DND-41 (cell line): ENCODE results near the gene HNRNPAB.
A peak's percentile ranks its signal among the peaks of the same experiment; 100 is the strongest.

ENCODE experiments used
- ATAC-seq: fragments of 200-7000 bp; cut with Tn5 transposase; 3 replicates; pipeline ENCODE4 v1.9.1; 2021; ENCODE audit warnings: low read depth; ENCODE audit not compliant: insufficient read depth
- DNase-seq: peaks from one replicate; pipeline ENCODE4 v3.0.0-alpha.2; 2020
- H2AFZ ChIP-seq: 2 replicates; pipeline ENCODE4 v1.6.0; 2012; ENCODE audit warnings: low read depth, low read length
- H3K27ac ChIP-seq: 2 replicates; pipeline ENCODE4 v1.5.1; 2012; ENCODE audit warnings: low read length, inconsistent platforms
- H3K27me3 ChIP-seq: fragments of 200-600 bp; sonication (generic); 2 replicates; pipeline ENCODE4 v1.6.0; 2012; ENCODE audit warnings: low read length, mild to moderate bottlenecking, inconsistent platforms; ENCODE audit not compliant: insufficient read depth, poor library complexity
- H3K36me3 ChIP-seq: 2 replicates; pipeline ENCODE4 v1.5.1; 2012; ENCODE audit warnings: low read length, inconsistent platforms; ENCODE audit not compliant: insufficient read depth
- H3K4me1 ChIP-seq: 2 replicates; pipeline ENCODE4 v1.5.1; 2012; ENCODE audit warnings: mild to moderate bottlenecking, low read length; ENCODE audit not compliant: insufficient read depth
- H3K4me2 ChIP-seq: 2 replicates; pipeline ENCODE4 v1.6.0; 2012; ENCODE audit warnings: mild to moderate bottlenecking, moderate library complexity, low read length, inconsistent platforms; ENCODE audit not compliant: insufficient read depth
- H3K4me3 ChIP-seq, 2 experiments: fragments of 200-600 bp in 1 of 2; shearing (Covaris generic) in 1 of 2; 2 replicates each; pipeline ENCODE4 v1.5.1; 2012 to 2016; ENCODE audit warnings: inconsistent platforms in 2 of 2, low read length in 2 of 2, mild to moderate bottlenecking in 2 of 2, low read depth in 1 of 2, moderate library complexity in 1 of 2
- H3K79me2 ChIP-seq: 2 replicates; pipeline ENCODE4 v1.6.0; 2012; ENCODE audit warnings: low read length, inconsistent platforms; ENCODE audit not compliant: insufficient read depth
- H3K9ac ChIP-seq: 2 replicates; pipeline ENCODE4 v1.6.0; 2012; ENCODE audit warnings: low read depth, mild to moderate bottlenecking, inconsistent platforms, low read length, moderate library complexity
- H3K9me3 ChIP-seq: 2 replicates; pipeline ENCODE4 v1.5.1; 2012; ENCODE audit warnings: low read length, moderate library complexity, mild to moderate bottlenecking, inconsistent platforms; ENCODE audit not compliant: insufficient read depth, severe bottlenecking
- H4K20me1 ChIP-seq: 2 replicates; pipeline ENCODE4 v1.6.0; 2012; ENCODE audit warnings: low read length; ENCODE audit not compliant: insufficient read depth
- CTCF ChIP-seq: IDR thresholded peaks from 2 replicates; pipeline ENCODE4 v1.5.1; 2012; ENCODE audit warnings: borderline replicate concordance, low read length, moderate library complexity, mild to moderate bottlenecking; ENCODE audit not compliant: poor library complexity, severe bottlenecking; ENCODE audit errors: extremely low read depth
- EZH2 ChIP-seq: IDR thresholded peaks from 3 replicates; pipeline ENCODE4 v1.6.1; 2012; ENCODE audit warnings: borderline replicate concordance, low read depth, mild to moderate bottlenecking, moderate library complexity, low read length, inconsistent platforms; ENCODE audit not compliant: severe bottlenecking

HNRNPAB gene

GRCh38 chr5:178204935-178205748 lies 809 bp downstream of the HNRNPAB start:
- Histone ChIP-seq H3K4me3 (peak overlapping the region; percentile 49 to 65), H4K20me1 (peaks cover 51% of the 10 kb centered on the region), H3K9ac (peak overlapping the region; percentile 99), H3K79me2 (peaks cover 64% of the 10 kb centered on the region), H3K4me2 (peak overlapping the region; percentile 83), H2AFZ (peak overlapping the region; percentile 62), H3K27ac (peak overlapping the region; percentile 89), H3K9me3 (no peaks in the 10 kb centered on the region), H3K36me3 (peaks cover 49% of the 10 kb centered on the region), H3K4me1 (peaks cover 47% of the 10 kb centered on the region), H3K27me3 (no peaks in the 10 kb centered on the region)
- DNase-seq, result peak; percentile 85
- peak; percentile 68 for ATAC-seq
- peak; percentile 3 for TF ChIP-seq CTCF
- TF ChIP-seq EZH2, result no peak

GRCh38 chr5:178205749-178206047 lies 1.4 kb downstream of the HNRNPAB start:
- Histone ChIP-seq H2AFZ (no peak overlapping the region), H3K4me1 (peaks cover 47% of the 10 kb centered on the region), H3K9me3 (no peaks in the 10 kb centered on the region), H3K27ac (peak overlapping the region; percentile 89), H3K9ac (peak overlapping the region; percentile 99), H3K36me3 (peaks cover 54% of the 10 kb centered on the region), H3K79me2 (peaks cover 69% of the 10 kb centered on the region), H3K4me3 (peak overlapping the region; percentile 49 to 65), H3K4me2 (peak overlapping the region; percentile 83), H3K27me3 (no peaks in the 10 kb centered on the region), H4K20me1 (peaks cover 56% of the 10 kb centered on the region)
- no peak for ATAC-seq
- TF ChIP-seq EZH2 (no peak), CTCF (no peak)
- DNase-seq, result no peak

- Histone ChIP-seq H3K79me2 (peaks cover 75% of the 10 kb centered on the region), H3K4me3 (peak overlapping the region; percentile 49 to 65; a peak in 3 of 4 replicates), H3K9me3 (no peaks in the 10 kb centered on the region), H4K20me1 (peaks cover 62% of the 10 kb centered on the region), H3K4me2 (peak overlapping the region; percentile 83), H3K27me3 (no peaks in the 10 kb centered on the region), H3K9ac (peak overlapping the region; percentile 99), H3K4me1 (peaks cover 47% of the 10 kb centered on the region), H2AFZ (no peak overlapping the region), H3K36me3 (peaks cover 61% of the 10 kb centered on the region), H3K27ac (peak overlapping the region; percentile 89; the same call in 1 of the 2 replicates)
- DNase-seq (peak; percentile 34), ATAC-seq (no peak)
- no peak for TF ChIP-seq CTCF
These were observed 2.1 kb downstream of the HNRNPAB start for GRCh38 chr5:178206166-178207101.
